GM23248 (cell line): Measurements from ENCODE around the gene STX2.

Experiments
- EZH2 ChIP-seq: fragments of 200-600 bp; sonication (generic); IDR thresholded peaks from 2 replicates; pipeline ENCODE4 v1.6.1; 2018; ENCODE audit warnings: antibody characterized with exemption, mild to moderate bottlenecking; ENCODE audit not compliant: insufficient read depth, poor library complexity, severe bottlenecking
- EZH2phosphoT487 ChIP-seq: fragments of 200-600 bp; sonication (generic); IDR thresholded peaks from 2 replicates; pipeline ENCODE4 v1.6.1; 2018; ENCODE audit warnings: antibody characterized with exemption, moderate library complexity, mild to moderate bottlenecking, low read depth; ENCODE audit not compliant: insufficient read depth

DNA sequence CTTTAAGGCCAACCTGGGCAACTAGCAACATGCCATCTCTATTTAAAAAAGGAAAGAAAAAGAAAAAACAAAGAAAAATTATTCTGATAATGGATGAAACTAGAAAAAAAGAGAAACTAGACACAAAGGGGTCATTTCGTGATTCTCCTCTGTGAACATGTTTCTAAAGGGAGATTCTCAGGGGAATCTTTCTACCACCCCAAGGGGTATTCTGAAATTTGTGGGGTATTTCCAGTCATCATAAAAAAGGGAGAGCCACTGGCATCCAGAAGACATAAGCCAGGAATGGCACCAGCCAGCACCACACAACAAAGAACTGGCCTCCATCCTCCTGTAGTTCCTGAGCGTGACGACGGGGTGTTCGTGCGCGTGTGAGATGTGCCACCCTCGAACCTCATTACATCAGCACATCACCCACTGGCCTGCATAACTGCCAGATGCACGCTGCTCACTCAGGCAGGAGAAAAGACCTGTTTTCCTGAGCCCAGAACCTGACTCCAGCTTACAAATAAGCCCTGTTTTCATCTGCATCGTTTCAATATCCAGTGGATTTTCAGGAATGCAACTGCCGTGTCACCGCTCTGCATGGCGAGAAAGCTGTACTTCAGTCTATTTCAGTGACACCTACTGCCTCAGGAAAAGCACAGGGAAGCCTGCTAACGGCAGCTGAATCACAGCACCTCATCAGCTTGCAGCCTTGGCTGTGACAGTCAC lies 23.9 kb downstream of the STX2 start:
- TF ChIP-seq EZH2 (no peak), EZH2phosphoT487 (no peak)
